GM18873 (cell line): ENCODE results near the gene SNX32.

Experiments
- ATAC-seq: cut with Tn5 transposase; IDR thresholded peaks from one replicate; pipeline ENCODE4 v1.9.1; 2021; ENCODE audit warnings: mild to moderate bottlenecking, moderate library complexity, moderate number of reproducible peaks; ENCODE audit not compliant: unreplicated experiment, low FRiP score

The SNX32 gene

DNA sequence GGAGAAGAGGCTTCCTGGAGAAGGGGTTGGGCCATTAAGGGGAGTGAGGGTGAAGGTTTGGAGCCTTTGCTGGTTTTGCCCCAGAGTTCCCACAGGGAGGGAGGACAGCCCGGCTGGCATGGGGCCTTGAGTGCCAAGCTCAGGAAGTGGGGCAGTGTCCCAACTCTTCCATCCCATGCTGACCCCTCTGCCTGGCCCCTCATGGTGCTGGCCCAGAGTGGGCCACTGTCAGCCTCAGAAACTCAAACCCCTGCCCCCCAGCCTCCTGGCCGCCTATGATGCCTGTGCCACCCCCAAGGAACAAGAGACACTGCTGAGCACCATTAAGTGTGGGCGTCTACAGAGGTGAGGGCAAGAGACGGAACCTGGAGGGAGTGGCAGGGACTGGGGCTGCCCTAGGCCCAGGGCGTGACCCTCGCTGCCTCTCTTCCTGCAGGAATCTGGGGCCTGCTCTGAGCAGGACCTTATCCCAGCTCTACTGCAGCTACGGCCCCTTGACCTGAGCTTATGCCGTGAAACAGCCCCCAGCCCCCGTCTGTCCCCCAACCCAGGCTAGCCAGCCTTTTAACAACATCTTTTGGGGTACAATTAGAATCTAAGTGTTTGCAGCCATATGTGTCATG lies 31.9 kb downstream of the SNX32 start:
- no peak for ATAC-seq

DNA sequence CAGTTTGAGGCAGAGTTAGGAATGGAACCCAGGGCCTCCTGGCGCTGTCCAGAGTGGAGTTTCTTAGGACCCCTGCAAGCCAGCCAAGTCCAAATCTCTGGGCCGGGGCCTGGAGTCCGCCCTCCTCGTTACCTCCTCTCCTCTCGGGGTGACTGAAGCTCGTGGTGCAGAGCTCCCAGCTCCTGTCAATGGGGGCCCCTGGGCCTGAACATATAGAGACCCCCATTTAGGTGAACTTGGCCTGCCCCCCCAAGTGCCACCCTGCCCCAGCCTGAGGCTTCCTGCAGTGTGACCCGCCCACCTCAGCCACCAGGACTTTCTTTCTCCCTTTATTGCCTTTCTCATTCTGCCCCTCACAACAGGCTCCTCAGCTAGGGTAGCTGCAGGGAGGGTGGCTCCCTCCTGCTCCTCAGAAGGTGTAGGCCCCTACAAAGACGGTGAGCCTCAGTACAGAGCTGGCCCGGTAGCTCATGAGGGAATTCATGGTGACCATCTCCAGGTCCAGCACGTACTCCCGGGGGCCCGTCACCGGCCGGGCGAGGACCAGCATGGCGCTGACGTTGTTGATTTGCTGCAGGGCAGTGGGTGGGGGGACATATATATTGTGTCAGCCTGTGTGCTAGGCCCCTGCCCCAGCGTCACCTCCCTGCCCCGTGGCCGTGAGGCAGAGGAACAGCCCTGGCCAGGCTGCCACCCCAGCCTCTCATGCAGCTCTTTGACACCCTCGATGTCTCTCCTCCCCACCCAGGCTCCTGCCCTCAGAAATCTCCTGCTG lies 32.9 kb downstream of the SNX32 start:
- ATAC-seq = no peak

DNA sequence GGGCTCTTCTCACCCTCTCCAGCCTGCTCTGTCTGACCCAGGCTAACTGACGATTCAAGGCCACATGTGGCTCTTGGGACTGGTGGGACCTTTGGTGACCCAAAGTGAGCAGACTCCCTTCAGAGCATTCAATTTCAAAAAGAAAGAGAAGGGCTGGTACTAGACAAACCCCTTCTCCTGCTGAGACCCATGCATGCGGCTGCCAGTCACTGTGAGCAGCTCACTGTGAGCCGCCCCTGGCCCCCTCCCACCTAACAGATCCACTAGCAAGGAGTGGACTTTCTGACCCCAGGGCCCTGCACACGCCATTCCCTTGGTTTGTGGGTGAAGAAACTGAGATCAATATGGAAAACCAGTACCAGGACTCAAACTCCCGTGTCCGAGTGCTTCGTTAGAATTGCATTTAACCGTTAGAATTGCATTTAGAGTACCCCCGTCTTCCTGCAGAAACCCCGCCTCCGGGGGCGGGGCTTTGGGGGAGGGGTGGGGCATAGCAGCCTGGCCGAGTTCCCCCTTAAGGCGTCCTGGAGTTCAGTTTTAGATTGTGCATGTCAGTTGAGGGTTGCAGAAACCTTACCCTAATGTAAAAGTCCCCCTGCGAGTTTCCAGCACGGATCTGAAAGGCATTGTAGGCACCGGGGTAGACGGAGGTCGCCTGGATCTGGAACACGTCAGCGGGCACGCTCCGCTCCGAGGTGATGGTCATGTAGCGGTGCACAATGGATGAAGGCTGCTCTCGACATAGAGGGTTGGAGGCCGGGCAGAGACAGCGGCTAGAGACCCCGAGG lies 33.7 kb downstream of the SNX32 start:
- ATAC-seq = no peak

DNA sequence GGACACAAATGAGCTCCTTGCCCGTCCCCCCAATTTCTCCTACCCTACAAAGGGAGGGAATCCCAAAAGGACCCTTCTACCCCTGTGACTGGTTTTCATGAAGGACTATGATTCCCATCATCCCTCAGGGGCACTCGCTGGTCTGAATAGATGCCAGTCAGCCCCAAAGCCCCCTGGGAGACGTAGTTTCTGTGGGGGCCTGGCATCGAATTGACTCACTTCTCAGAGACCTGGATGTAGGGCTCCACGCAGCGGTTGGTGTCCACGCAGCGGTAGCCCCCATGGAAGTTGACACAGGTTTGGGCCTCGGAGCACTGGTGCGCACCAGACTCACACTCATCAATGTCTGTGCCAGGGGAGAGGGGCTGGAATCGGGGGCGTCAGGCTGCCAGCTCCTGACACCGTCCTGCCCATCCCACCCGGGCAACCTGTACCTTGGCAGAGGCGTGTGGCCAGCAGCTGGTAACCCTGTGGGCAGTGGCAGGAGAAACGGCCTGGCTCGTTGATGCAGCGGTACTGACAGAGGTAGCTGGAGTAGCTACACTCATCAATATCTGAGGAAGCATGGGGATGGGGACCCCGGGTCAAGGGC lies 34.4 kb downstream of the SNX32 start:
- ATAC-seq = no peak

DNA sequence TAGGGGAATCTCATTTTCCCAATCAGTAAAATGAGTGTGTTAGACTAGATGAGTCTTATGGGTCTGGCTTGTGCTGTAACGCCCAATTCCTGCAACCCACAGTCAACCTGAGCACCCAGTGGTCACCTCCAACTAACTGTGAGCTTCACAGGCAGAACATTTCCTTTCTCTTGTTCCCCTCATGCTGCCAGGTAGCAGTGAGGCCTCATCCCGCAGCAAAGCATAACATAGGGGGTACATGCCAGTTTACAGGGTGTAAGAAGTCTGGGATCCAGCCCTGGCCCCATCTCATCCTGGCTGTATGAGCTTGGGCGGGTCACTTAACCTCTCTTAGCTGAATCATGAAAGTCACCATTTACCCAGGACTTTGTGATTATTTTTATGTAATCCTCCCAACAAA lies 35.1 kb downstream of the SNX32 start:
- no peak for ATAC-seq

DNA sequence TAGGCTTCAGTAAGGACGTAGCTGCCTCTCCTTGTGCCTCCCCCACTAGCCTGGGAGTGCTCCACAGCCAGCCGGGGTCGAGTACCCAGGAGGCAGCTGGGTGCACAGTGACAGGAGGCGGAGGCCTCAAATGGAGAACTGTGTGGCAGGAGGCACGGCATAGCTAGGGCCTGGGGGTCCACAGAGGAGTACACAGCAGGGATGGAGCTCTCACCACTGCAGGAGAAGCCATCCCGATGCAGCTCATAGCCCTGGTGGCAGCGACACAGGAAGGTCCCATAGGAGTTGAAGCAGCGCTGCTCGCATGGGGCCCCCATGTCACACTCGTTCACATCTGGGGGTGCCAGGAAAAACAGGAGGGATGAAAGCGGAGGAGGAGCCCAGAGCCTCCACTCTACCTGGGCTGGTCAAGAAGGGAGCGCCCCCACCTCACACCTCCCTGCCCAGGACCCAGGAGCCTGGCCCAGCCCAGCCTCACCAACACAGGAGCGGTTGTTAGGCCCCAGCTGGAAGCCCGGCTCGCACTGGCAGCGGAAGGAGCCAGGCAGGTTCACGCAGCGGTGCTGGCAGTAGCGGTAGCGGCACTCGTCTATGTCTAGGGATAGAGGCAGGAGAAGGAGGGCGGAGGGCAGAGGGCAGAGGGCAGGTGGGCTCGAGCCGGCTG lies 36.0 kb downstream of the SNX32 start:
- no peak for ATAC-seq

DNA sequence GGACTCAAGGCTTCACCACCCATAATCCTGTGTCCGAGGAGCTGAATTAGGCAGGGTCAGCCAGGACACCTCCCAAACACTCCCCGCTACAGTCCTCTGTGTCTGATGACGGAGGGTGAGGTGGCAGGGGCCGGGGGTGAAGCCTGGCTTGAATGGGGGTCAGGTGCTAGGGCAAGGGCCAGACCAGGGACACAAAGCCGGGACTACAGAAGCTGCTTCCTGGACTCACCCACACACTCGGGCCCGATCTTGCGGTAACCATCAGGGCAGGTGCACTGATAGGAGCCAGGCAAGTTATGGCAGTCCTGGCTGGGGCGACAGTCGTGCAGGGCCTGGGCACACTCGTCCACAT lies 36.5 kb downstream of the SNX32 start:
- no peak for ATAC-seq

DNA sequence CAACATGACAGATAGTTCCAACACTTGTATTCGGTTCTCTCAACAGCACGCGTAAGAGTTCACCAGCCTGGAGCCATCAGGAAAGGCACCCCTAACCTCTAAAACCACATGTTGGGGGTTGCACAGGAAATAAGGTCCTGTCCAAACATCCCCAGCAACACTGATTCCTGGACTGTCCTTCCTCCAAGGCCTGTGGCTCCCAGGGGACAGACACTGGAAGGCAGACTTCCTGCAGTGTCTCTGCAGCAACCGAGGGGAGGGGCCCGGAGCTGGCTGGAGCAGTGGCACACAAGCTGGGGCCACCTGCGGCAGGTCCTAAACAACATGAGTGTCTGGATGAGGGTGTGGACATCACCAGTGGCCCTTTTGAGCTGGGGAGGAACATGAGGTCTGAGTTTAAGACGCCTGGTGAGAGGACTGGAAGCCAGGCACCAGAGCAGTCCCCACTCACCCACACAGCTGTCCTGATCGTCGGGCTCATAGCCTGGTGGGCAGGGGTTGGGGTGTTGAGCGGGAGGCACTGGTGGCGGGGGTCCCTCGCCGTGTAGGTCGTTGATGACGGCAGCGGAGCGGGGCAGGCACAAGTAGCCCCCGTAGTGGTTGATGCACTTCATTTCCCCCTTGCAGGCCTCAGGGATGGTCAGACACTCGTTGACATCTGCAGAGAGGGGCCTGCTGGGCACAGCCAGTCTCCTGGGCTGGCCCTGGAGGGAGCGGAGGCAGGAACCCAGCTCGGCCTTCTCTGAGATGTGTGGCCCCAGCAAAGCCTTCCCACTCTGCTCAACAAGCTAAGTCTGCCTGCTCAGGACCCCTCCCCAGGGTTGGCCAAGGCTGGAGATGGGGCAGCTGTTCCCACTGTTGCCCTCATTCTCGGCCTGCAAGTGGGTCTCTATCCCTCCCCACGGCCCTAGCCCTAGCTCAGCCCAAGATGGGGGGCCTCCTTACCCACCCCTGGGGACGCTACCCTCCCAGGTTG lies 37.2 kb downstream of the SNX32 start:
- ATAC-seq = no peak

DNA sequence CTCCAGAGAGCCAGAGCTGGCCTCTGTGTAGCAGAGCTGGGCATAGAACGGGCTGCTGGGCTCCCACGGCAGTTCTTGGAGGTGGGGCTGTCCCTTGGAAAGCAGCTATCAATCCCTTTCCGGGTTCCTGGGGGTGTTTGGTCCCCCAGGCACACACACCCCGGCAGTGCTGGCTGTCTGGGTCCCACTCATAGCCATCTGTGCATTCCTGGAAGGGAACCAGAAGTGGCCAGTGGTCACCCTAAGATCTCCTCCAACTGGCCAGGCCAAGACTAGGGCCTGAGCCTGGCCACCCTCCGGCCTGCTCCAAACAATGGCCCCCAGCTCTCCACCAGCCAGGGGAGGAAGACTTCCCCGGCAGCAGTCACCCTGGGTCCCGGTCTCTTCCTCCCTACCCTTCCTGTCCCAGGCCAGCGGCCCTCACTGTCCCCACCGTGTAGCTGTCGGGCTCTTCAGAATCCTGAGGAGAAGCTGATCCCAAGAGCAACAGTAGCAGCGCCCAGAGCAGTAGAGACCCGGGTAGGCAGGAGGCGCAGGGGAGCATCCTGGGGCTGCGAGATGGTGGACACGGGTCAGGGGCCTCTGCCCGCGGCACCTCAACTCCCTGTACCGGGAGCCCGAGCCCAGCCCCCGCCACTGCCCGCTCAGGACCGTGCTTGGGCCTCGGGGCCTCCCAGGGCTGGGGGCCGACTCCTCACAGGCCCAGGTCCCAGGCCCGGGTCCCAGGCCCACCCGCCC lies 38.2 kb downstream of the SNX32 start:
- ATAC-seq = no peak

DNA sequence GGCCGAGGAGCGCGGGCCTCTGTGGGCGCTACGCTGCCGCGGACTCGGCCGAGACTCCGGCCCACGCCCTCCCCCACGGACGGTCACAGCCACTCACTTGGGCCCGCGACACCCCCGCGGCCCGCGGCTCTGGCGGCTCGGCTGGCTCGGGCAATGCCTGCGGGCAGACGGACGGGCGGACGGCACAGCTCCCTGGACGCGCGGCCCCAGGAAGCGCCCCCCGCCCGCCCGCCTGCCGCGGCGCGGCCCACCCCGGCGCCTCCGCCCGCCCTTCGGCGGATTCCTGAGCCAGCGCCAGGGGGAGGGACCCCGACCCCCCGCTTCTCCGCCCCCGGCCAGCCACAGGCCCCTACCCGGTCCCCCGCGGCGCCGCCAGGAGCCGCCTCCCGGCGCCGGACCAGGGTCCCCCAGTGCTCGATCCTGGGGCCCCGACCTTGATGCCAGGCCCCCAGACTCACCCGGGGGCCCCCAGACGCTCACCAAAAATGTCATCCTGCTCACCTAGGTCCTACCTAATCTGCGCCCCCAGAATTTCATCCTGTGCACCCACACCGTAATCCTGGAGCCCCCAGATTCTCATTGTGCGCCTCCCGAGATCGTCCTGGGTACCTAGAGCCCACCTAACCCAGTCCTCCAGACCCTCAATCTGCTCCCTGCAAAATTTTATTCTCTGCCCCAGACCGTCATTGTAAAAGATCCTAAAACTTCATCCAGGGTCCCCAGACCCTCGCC lies 39.0 kb downstream of the SNX32 start, which contains the start of gene EFEMP2:
EFEMP2 (minus strand) TSS at position 215 of the 732 bp plus-strand sequence. CDS start 446 bp downstream, outside the sequence.
- no peak for ATAC-seq

DNA sequence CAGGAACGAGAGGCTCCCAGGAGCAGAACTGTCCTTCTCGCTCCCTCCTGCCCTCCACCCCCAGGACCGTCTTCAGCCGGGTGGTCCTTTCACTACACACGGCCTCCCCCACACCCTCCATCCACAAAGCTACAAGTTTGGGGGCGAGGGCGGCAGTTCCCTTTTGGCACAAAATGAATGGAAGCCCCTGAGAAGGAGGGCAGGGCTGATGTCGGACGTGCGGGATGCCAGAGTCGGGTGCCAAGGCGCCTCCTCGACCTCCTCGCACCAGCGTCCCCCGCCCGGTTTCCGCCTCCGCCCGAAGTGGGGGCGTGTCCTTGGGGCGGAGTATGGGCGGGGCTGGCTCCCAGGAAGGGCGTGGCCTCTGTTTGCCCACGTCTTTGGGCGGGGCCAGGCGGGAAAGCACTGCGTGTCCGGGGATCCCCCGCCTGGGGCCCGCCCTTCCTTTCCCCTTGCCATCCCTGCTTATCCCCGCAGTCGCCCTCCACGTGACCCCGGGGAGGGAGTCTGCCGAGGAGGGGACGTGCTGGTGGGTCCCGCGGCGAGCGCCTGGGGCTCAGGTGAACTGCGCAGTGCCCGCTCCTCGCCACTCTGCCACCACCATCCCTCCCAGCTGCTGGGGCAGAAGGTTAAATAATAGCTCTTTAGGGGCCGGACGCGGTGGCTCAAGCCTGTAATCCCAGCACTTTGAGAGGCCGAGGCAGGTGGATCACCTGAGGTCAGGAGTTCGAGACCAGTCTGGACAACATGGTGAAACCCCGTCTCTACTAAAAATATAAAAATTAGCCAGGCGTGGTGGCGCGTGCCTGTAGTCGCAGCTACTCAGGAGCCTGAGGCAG lies 39.8 kb downstream of the SNX32 start:
- ATAC-seq = peak; percentile 62

DNA sequence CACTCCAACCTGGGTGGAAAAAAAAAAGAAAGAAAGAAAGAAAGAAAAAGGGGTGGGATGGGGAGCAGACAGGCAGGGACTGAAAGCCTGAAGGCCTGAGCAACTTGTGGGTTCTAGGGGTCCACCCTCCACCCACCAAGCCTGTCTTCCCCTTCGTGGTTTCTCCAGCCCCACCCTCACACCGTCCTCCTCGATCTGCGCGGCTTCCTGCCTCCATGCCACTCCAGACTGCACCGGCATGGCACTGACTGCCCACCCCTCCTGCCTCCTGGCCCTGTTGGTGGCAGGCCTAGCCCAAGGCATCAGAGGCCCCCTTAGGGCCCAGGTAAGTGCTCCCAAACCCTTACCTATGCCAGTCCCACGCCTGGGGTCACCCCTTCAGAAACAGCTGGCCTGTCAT lies 45.9 kb downstream of the SNX32 start, which contains the start of gene CTSW:
CTSW (plus strand) TSS at position 221 of the 400 bp plus-strand sequence; CDS start at position 239, 18 bp downstream.
- ATAC-seq = no peak

DNA sequence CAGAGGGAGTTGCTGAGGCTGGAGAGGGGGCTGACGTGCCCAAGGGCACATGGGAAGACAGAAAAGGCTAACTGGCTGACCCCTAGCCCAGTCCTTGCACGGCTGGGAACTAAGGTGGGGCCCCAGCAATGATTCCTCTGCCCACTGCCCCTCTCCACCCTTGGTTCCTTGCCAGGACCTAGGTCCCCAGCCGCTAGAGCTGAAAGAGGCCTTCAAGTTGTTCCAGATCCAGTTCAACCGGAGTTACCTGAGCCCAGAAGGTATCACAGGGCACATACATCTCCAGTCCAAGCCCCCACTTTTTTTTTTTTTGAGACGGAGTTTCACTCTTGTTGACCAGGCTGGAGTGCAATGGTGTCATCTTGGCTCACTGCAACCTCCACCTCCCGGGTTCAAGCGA lies 46.3 kb downstream of the SNX32 start:
- no peak for ATAC-seq

DNA sequence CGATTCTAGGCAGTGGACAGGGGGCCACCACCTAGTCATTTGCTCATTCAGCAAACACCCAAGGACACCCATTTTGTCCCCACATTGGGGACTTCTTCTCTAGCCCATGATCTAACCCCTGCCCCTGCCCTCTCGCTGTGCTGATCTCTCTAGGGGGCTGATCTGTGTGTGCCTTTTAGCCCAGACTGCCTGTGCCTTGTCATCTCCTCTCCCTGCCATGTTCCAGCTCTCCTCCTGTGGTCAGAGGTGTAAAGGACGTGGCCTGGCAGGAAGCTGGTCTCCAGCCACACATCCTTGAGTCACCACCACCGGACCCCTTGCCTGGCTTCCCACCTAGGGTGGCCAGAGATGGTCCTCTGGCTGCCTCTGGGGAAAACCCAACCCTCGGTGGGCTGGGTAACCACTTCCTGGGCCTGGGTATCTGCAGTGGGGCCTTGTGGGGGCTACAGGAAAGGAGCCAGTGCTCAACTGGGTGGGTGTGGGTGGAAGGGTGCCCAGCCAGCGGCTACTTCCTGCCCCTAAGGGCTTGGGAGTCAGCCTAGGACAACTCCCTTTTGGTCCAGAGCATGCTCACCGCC lies 47.2 kb downstream of the SNX32 start:
- no peak for ATAC-seq

DNA sequence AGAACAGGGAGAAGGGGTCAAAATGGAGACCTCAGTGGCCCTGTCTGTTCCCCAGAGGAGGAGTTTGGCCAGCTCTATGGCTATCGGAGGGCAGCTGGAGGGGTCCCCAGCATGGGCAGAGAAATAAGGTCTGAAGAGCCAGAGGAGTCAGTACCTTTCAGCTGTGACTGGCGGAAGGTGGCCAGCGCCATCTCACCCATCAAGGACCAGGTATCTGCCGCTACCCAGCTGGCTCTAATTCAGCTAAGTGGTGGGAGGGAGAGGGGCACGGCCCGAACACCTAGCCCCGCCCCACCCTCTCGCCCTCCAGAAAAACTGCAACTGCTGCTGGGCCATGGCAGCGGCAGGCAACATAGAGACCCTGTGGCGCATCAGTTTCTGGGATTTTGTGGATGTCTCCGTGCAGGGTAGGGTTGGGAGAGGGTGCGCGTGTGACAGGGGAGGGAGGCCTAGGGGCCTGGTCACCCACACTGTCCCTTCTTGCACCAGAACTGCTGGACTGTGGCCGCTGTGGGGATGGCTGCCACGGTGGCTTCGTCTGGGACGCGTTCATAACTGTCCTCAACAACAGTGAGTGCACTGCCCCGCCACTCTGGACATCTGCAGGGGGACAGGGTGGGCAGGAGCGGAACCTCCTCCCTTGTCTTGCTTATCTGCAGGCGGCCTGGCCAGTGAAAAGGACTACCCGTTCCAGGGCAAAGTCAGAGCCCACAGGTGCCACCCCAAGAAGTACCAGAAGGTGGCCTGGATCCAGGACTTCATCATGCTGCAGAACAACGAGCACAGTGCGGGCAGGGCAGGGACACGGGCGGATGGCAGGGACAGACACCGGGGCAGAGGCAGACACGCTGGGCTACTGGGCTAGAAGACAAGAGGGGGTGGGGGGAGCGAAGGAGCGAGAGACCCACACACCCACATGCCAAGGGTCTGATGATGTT lies 48.6 kb downstream of the SNX32 start:
- ATAC-seq = no peak
